Right atrium auricular region (tissue), 2 donors: ENCODE measurements around the gene ZNF598. TPM values are rescaled to one million over a fixed set of nuclear protein-coding genes. Genes with fewer than 3 reads are reported as not detected.

Experiments
- DNase-seq: peaks from one replicate; pipeline ENCODE4 v3.0.0-alpha.2; 2019; ENCODE audit warnings: low spot score
- H3K27ac ChIP-seq, 2 donors: fragments of 200-600 bp; sonication (generic); 1 replicate in 1 of 2; 2 replicates in 1 of 2; pipeline ENCODE4 v1.5.1; 2016 to 2019
- H3K27me3 ChIP-seq, 2 donors: fragments of 200-600 bp; sonication (generic); one replicate each; pipeline versions ENCODE4 v1.5.1 to v1.6.0; 2017 to 2019
- H3K36me3 ChIP-seq: fragments of 200-600 bp; sonication (generic); one replicate; pipeline ENCODE4 v1.5.1; 2016
- H3K4me1 ChIP-seq, 2 donors: fragments of 200-600 bp; sonication (generic); one replicate each; pipeline versions ENCODE4 v1.5.1 to v1.6.0; 2017 to 2019
- H3K4me3 ChIP-seq, 2 donors: fragments of 200-600 bp; sonication (generic); 1 replicate in 1 of 2; 2 replicates in 1 of 2; pipeline ENCODE4 v1.5.1; 2017 to 2019; ENCODE audit warnings: mild to moderate bottlenecking in 1 of 2, moderate library complexity in 1 of 2
- H3K9me3 ChIP-seq, 2 donors: fragments of 200-600 bp; sonication (generic); one replicate each; pipeline ENCODE4 v1.5.1; 2019
- CTCF ChIP-seq, 2 donors: fragments of 200-600 bp; sonication (generic); IDR thresholded peaks; one replicate each; pipeline ENCODE4 v1.5.1; 2019; ENCODE audit warnings: antibody characterized with exemption in 2 of 2
- total RNA-seq, 2 donors: library from RNA; depleted of rRNA; stranded (reverse); fragments of >200 nt; gene quantifications; one replicate each; pipeline ENCODE4 v1.1.0, GENCODE V29; 2016

Gene ZNF598
- total RNA-seq, 2 donors from 2014 or later, result 11.4 to 19.9 TPM

- no peaks in the 10 kb centered on the region for H3K9me3 ChIP-seq
- peak overlapping the region; percentile 84 to 85 for H3K27ac ChIP-seq
- H3K4me3 ChIP-seq, result peak overlapping the region; percentile 3 to 50
- peaks cover 34% of the 10 kb centered on the region for H3K36me3 ChIP-seq
- no peaks in the 10 kb centered on the region for H3K27me3 ChIP-seq
- no peak for TF ChIP-seq CTCF (IDR thresholded peaks at IDR 0.05)
- H3K4me1 ChIP-seq, result peaks cover 0 to 73% of the 10 kb centered on the region in 2 donors
- DNase-seq, result no peak
Observed at GRCh38 chr16:2032285-2033056, 22.9 kb upstream of the ZNF598 start.

- H3K4me1 ChIP-seq, result peaks cover 0 to 70% of the 10 kb centered on the region in 2 donors
- no peak for TF ChIP-seq CTCF (IDR thresholded peaks at IDR 0.05)
Observed at GRCh38 chr16:2031081-2031577, 21.5 kb upstream of the ZNF598 start.

GRCh38 chr16:2030036-2030435, 20.4 kb upstream of the ZNF598 start:
- H3K4me1 ChIP-seq, result peaks cover 0 to 68% of the 10 kb centered on the region in 2 donors
- no peaks in the 10 kb centered on the region for H3K9me3 ChIP-seq
- peak overlapping the region; percentile 30 to 74 for H3K4me3 ChIP-seq
- peak overlapping the region; percentile 84 to 85 for H3K27ac ChIP-seq
- H3K27me3 ChIP-seq, result no peaks in the 10 kb centered on the region
- no peak for DNase-seq
- peaks cover 11% of the 10 kb centered on the region for H3K36me3 ChIP-seq
- TF ChIP-seq CTCF (IDR thresholded peaks at IDR 0.05), result no peak

More at GRCh38 chr16:2031081-2031577, 21.5 kb upstream of the ZNF598 start:
- no peaks in the 10 kb centered on the region for H3K9me3 ChIP-seq
- H3K27ac ChIP-seq, result peak overlapping the region; percentile 84 to 85
- H3K4me3 ChIP-seq, result peak overlapping the region; percentile 30 to 74
- no peaks in the 10 kb centered on the region for H3K27me3 ChIP-seq
- H3K36me3 ChIP-seq, result peaks cover 21% of the 10 kb centered on the region
- DNase-seq, result no peak

GRCh38 chr16:2029350-2029749, 19.7 kb upstream of the ZNF598 start:
- Histone ChIP-seq H3K4me1 (peaks cover 0 to 68% of the 10 kb centered on the region in 2 donors), H3K36me3 (peaks cover 11% of the 10 kb centered on the region), H3K27ac (peak overlapping the region; percentile 84 to 85), H3K27me3 (no peaks in the 10 kb centered on the region), H3K9me3 (no peaks in the 10 kb centered on the region), H3K4me3 (peak overlapping the region; percentile 56 to 74)
- no peak for TF ChIP-seq CTCF (IDR thresholded peaks at IDR 0.05)
- no peak for DNase-seq

GRCh38 chr16:2028620-2029220, 19.1 kb upstream of the ZNF598 start:
- H3K9me3 ChIP-seq, result no peaks in the 10 kb centered on the region
- peaks cover 11% of the 10 kb centered on the region for H3K36me3 ChIP-seq
- H3K4me3 ChIP-seq, result peak overlapping the region; percentile 56 to 74
- no peaks in the 10 kb centered on the region for H3K27me3 ChIP-seq
- DNase-seq, result no peak
- H3K4me1 ChIP-seq, result peaks cover 0 to 70% of the 10 kb centered on the region in 2 donors
- no peak for TF ChIP-seq CTCF (IDR thresholded peaks at IDR 0.05)
- peak overlapping the region; percentile 48 to 79 for H3K27ac ChIP-seq
